Urothelium cell line (cell line): ENCODE data around the gene FGF11.

Source experiments
- DNase-seq: peaks from one replicate; pipeline ENCODE4 v3.0.0; 2011; ENCODE audit warnings: low spot score, mixed read lengths
- FAIRE-seq: peaks from 2 replicates; lab custom pipeline; 2011; peaks lifted over from hg19 to GRCh38; lab: Jason Lieb, UNC

Gene FGF11

GRCh38 chr17:7427549-7427948 is 11.8 kb upstream of the FGF11 start:
- DNase-seq = no peak
- no peak for FAIRE-seq

- DNase-seq (no peak), FAIRE-seq (no peak)
Measured at GRCh38 chr17:7428557-7428956, 10.8 kb upstream of the FGF11 start, which contains the start of gene SPEM3. SPEM3 (plus strand) TSS chr17:7428857; CDS start chr17:7428903, 46 bp downstream.

DNA sequence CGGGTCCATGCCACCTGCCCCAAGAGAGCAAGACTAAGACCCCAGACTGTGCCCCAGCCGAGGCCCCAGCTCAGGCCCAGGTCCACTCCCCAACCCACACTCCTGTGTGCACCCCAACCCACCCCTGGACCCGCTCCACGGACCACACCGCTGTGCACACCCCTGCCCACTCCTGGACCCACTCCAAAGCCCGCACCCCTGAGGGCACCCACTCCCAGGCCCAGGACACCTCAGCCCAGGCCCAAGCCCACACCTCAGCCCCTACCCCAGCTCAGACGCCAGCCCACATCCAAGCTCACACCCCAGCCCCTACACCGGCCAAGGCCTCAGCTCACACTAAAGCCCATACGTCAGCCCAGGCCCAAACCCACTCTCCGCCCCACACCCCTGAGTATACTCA is 9.6 kb upstream of the FGF11 start:
- DNase-seq = no peak
- no peak for FAIRE-seq

- no peak for DNase-seq
- FAIRE-seq = no peak
Measured at GRCh38 chr17:7431231-7431630, 8.1 kb upstream of the FGF11 start.

DNA sequence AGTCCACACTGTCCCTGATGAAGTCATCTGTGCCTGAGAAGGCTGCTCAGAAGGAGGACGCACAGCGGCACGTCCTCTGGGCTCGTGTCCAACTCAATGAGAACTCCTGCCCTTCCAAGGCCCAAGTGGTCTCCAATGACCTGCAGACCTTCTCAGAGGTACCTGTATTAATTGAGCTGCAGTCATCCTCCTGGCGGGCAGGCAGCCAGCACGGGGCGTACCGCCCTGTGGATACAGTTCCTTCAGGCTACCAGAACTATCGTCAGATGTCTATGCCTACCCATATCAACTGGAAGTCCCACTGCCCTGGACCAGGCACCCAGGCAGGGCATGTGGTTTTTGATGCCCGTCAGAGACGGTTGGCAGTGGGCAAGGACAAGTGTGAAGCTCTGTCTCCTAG is 7.0 kb upstream of the FGF11 start:
- no peak for DNase-seq
- FAIRE-seq = no peak

- no peak for DNase-seq
- FAIRE-seq = no peak
Measured at GRCh38 chr17:7435676-7436555, 3.4 kb upstream of the FGF11 start.

GRCh38 chr17:7436556-7437368 is 2.5 kb upstream of the FGF11 start:
- FAIRE-seq (no peak), DNase-seq (peak; percentile 68)

DNA sequence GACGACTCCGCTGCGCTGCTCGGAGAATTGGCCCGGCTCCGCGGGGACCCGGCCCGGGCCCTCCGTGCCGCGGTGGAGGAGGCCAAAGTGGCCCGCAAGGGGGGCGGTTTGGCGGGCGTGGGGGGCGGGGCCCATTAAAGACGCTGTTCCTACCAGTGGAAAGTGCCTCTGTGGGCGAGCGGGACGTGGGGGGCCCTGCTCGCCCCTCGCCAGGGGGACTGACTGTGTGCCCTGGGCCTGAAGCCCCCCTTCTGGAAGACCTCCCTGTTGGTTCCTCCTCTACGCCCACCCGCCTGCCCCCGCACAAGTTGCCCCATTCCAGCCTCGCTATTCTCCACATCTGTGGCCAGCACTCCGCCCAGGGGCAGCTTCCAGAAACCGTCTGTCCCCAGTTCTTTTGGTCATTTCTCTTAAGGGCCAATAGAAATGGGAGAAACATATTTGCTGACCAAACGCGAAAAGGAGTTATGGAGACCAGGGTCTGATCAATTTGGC is 1.9 kb upstream of the FGF11 start:
- no peak for FAIRE-seq

DNA sequence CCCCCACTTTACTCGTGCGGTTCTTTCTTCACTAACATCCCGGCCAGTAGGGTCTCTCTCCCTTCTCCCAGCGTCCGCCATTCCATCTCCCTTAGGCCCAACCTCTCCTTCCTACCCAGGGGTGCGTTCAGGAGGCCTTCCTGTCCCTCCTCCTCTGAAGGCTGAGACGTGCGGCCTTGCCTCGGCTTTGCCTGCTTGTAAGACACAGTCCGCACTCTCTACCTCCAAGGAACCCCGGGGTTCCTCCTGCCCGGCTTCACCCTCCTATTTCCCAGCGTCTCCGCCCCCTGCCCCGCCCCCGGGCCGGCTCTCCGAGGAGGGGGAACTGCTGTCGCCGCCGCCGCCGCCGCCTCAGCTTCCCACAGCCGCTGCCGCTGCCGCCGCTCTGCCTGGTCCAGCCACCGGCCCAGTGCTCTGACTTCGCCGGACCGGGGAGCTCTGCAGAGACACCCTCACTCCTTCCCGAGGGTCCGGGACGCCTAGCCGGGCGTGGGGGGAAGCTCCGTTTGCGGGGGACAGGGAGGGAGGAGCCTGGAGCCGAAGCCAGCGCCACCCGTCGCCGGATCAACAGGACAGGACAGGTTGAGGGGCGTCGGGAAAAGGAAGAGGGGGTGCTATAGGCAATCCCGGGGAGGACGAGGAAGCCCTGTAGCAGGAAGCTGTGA is 1.2 kb upstream of the FGF11 start:
- DNase-seq (peak; percentile 22), FAIRE-seq (no peak)

More for the DNA sequence above, 1.9 kb upstream of the FGF11 start:
- DNase-seq = no peak

- FAIRE-seq (no peak), DNase-seq (no peak)
Measured at GRCh38 chr17:7438656-7439460, 454 bp upstream of the FGF11 start.

DNA sequence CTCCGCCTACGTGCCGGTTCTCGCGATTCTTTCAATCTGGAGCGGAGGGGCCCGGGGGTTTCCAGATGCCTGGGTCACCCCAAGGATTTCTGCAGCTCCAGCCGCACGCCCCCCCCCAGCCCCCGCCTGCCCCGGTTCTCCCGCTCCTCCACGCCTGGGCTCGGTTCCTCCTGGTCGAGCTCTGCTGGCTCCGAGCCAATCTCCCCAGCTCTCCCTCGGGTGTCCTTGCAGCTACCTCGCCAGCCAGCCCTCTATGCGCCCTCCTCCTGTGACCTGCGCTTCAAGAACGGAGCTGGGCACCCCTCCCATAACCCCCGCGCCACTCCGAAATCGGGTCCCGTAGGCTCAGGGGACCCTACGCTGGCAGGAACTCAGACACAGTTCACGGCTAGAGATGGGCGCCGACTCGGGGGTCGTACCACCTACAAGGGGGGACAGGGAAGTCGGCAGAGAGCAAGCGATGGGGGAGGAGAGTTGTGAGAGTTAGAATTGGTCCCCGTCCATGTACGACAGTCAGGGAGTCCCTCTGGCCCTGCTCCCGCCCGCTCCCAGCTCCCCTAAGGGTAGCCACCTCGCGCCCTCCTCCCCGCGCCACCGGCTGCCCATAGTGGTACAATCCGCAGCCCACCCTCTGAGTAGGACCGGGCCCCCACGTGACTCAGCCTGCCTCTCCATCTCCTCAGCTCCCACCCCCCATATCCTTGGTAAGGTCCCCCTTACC is 961 bp downstream of the FGF11 start:
- FAIRE-seq = no peak
- DNase-seq = peak; percentile 40

DNA sequence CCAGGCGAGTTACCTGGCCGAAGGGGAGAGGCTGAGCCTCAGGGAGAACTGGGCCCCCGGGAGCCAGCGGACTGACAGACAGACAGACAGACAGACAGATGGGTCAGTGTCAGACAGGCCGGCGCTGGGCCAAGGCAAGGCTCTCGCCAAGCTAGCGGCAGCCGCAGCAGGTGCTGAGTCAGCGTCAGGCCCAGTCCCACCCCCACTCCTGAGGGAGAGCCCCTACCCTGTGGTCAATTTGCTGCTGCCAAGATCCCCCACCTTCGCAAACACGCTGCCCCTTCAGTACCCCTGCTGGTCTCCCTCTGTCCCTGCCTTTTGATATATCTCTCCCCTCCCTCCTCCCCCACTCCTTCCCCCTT is 1.5 kb downstream of the FGF11 start:
- FAIRE-seq = no peak
- peak; percentile 58 for DNase-seq

- DNase-seq (no peak), FAIRE-seq (no peak)
Measured at GRCh38 chr17:7441266-7441665, 2.0 kb downstream of the FGF11 start.

DNA sequence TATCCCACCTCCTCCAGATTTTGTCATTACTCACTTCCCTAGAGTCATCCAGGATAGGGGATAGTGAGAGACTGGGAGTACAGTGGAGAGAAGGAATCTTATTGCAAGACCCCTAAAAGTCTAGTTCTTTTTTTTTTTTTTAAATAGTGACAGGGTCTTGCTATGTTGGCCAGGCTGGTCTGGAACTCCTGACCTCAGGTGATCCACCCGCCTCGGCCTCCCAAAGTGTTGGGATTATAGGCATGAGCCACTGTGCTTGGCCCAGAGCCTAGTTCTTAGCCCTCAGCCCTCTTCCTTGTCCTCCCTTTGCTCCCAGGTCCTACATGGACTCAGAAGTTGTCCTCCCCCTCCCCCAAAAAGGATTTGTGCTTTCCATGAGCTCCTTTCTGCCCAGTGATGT is 2.8 kb downstream of the FGF11 start:
- DNase-seq (no peak), FAIRE-seq (no peak)

DNA sequence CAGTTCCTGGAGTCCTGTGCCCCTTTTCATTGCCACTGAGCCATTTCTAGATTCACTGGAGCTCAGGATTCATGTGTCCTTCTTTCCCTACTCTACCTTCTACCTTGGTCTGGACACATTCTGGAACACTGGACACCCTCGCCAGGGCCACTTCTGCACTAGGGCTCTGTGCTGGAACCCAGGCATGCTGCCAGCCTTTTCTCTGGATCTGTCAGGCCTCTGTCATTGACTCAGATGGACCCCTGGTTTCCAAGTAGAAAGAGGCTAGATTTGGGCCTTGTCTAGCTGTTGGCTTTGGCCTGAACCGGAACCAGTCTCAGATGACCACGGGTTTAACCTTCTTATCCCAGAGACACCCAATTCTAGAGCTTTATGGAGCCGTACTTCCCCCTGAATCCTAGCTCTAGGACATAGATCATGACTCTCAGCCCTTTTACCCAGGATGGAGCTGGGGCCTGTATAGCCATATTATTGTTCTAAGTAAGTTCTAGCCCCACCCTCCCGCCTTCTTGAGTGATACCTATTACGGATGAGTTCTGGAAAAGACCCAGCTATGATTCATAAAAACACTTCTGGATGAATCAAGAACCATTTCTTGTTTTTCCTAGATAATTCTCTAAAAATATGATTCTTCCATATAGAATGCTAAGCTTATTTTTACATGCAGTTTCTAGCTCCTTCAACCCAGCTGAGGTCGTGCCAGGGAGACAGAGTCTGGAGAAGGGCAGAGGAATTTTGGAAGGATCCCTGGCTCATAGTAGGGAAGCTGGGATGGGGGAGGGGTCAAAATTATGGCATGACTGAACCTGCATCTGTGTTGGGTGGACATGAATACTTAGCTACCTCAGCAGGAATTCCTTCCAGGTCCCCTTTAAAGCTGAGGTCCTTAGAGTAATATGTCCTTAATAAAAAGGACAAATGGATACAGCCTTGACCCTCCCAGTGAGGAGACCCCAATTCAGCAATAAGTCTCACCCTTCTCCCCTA is 4.5 kb downstream of the FGF11 start:
- no peak for DNase-seq
- no peak for FAIRE-seq

DNA sequence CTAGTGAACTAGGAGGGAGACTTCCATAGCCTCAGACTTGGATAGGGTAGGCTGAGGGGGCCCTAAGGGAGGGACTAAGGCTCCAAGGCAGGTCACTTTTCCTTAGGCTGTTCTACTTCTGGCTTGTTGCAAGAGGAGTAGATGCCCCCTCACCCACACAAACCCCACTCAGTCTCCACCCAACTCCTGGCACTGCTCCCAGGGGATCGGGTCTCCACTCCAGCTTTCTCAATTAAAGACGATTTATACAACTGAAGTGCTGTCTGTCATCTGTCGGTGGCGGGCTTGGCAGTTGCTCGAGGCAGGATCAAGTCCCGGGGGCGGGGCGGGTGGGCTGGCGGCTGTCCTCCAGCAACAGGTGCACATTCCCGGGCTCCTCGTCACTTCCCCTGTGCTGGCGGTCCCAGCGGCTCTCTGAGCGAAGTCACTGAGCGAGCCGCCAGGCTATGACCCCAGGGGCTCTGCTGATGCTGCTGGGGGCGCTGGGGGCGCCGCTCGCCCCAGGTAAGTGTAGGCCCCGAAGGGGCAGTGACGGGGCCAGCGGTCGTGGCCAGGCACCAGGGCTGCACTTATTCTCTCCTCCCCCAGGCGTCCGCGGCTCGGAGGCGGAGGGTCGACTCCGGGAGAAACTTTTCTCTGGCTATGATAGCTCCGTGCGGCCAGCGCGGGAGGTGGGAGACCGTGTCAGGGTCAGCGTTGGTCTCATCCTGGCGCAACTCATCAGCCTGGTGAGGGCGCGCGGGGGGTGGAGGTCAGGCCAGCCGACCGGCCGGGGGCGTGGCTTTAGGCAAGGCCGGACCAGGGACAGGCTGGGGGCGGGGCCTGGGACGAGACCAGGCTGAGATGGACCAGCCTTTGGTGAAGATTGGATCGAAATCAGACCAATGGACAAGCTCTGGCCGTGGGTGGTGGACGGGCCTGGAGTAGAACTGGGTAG is 5.6 kb downstream of the FGF11 start, which contains the start of gene CHRNB1:
TSS of gene CHRNB1 (plus strand) at position 380 of the 937 bp plus-strand sequence. CDS start at position 447, 67 bp downstream.
- peak; percentile 47 for DNase-seq
- no peak for FAIRE-seq

DNA sequence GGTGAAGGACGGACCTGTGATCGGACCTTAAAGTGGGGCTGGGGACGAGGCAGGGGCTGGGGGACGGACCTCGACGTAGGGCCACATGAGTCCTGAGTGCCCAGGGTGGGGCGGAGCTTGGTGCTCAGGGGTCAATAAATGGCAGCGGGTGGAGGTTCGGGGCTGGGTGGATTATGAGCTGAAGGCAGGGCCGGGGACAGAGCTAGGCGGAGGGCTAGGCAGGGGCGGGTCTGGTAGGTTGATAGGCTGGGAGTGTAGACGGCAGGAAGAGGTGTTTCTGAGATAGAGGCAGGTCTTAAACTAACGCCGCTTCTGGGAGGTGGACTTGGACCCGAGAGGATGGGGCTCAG is 6.3 kb downstream of the FGF11 start:
- FAIRE-seq (peak; percentile 13), DNase-seq (no peak)
